HepG2 (cell line): Measurements from ENCODE around the gene SYNPO. TPM values are rescaled to one million over a fixed set of nuclear protein-coding genes. Genes with fewer than 3 reads are reported as not detected.
A peak's percentile ranks its signal among the peaks of the same experiment; 100 is the strongest.

Experiments
- DPF2 ChIP-seq: sonication (generic); formaldehyde crosslinking; IDR thresholded peaks from 2 replicates; pipeline ENCODE4 v1.4.0; 2020; ENCODE audit warnings: mild to moderate bottlenecking, low read depth, missing genetic modification reagents, borderline replicate concordance
- EP300 ChIP-seq, 3 experiments: sonication (generic) in 1 of 3; formaldehyde crosslinking in 1 of 3; IDR thresholded peaks; 2 replicates each; pipeline versions ENCODE4 v1.5.1 to v1.6.1; 2011 to 2020; ENCODE audit warnings: low read depth in 2 of 3, low read length in 2 of 3, borderline replicate concordance in 1 of 3, improper control_type of control experiment in 1 of 3, mild to moderate bottlenecking in 1 of 3, missing genetic modification reagents in 1 of 3, moderate library complexity in 1 of 3
- ESRRA ChIP-seq: sonication (generic); formaldehyde crosslinking; IDR thresholded peaks from 2 replicates; pipeline ENCODE4 v1.5.1; 2020; ENCODE audit warnings: mild to moderate bottlenecking, low read depth, missing genetic modification reagents
- HMG20A ChIP-seq: IDR thresholded peaks from 2 replicates; pipeline ENCODE4 v1.6.1; 2016; ENCODE audit warnings: borderline replicate concordance
- HOXA3 ChIP-seq: sonication (generic); formaldehyde crosslinking; IDR thresholded peaks from 2 replicates; pipeline ENCODE4 v1.5.0; 2020; ENCODE audit warnings: missing genetic modification reagents
- JUN ChIP-seq: sonication (generic); formaldehyde crosslinking; IDR thresholded peaks from 2 replicates; pipeline ENCODE4 v1.4.0; 2020; ENCODE audit warnings: mild to moderate bottlenecking, missing genetic modification reagents
- KLF16 ChIP-seq, 2 experiments: sonication (generic) in 1 of 2; formaldehyde crosslinking in 1 of 2; IDR thresholded peaks; 2 replicates each; pipeline versions ENCODE4 v1.6.1 to v1.8.0; 2016 to 2023; ENCODE audit warnings: missing genetic modification reagents in 2 of 2, missing compliant biosample characterization in 1 of 2
- MEIS1 ChIP-seq: sonication (generic); formaldehyde crosslinking; IDR thresholded peaks from 2 replicates; pipeline ENCODE4 v1.9.0; 2021; ENCODE audit warnings: mild to moderate bottlenecking, missing genetic modification reagents, moderate library complexity, borderline replicate concordance
- MTA1 ChIP-seq: sonication (generic); formaldehyde crosslinking; IDR thresholded peaks from 2 replicates; pipeline ENCODE4 v1.4.0; 2020; ENCODE audit warnings: missing genetic modification reagents, mild to moderate bottlenecking, borderline replicate concordance
- NR2F6 ChIP-seq, 2 experiments: IDR thresholded peaks; 2 replicates each; pipeline ENCODE4 v1.6.1; 2016; ENCODE audit warnings: antibody characterized with exemption in 1 of 2, mild to moderate bottlenecking in 1 of 2
- TBL1XR1 ChIP-seq: fragments of 150-350 bp; IDR thresholded peaks from 2 replicates; pipeline ENCODE4 v1.6.1; 2014; ENCODE audit warnings: borderline replicate concordance, low read length; ENCODE audit not compliant: partially characterized antibody
- TBX2 ChIP-seq: sonication (generic); formaldehyde crosslinking; IDR thresholded peaks from 2 replicates; pipeline ENCODE4 v1.5.0; 2020; ENCODE audit warnings: missing genetic modification reagents, mild to moderate bottlenecking, borderline replicate concordance
- THAP11 ChIP-seq: IDR thresholded peaks from 2 replicates; pipeline ENCODE4 v1.6.1; 2016; ENCODE audit warnings: missing biosample characterization, missing genetic modification reagents
- TP53 ChIP-seq: sonication (generic); formaldehyde crosslinking; conservative IDR thresholded peaks from 2 replicates; pipeline ENCODE4 v1.4.0; 2020; ENCODE audit warnings: missing genetic modification reagents
- ZKSCAN5 ChIP-seq: sonication (generic); formaldehyde crosslinking; IDR thresholded peaks from 2 replicates; pipeline ENCODE4 v1.5.1; 2020; ENCODE audit warnings: mild to moderate bottlenecking, missing genetic modification reagents
- ZMYM3 ChIP-seq: sonication (generic); formaldehyde crosslinking; IDR thresholded peaks from 2 replicates; pipeline ENCODE4 v1.5.1; 2020; ENCODE audit warnings: mild to moderate bottlenecking, missing genetic modification reagents
- ZMYM4 ChIP-seq: sonication (generic); formaldehyde crosslinking; IDR thresholded peaks from 2 replicates; pipeline ENCODE4 v1.8.1; 2023; ENCODE audit warnings: mild to moderate bottlenecking, missing genetic modification reagents
- ZNF12 ChIP-seq: sonication (generic); formaldehyde crosslinking; IDR thresholded peaks from 2 replicates; pipeline ENCODE4 v1.5.0; 2020; ENCODE audit warnings: missing genetic modification reagents
- ZNF446 ChIP-seq: sonication (generic); formaldehyde crosslinking; IDR thresholded peaks from 2 replicates; pipeline ENCODE4 v1.5.0; 2020; ENCODE audit warnings: mild to moderate bottlenecking, missing genetic modification reagents
- ZNF607 ChIP-seq: sonication (generic); formaldehyde crosslinking; IDR thresholded peaks from 2 replicates; pipeline ENCODE4 v1.5.1; 2020; ENCODE audit warnings: missing genetic modification reagents, mild to moderate bottlenecking, borderline replicate concordance
- ZNF749 ChIP-seq: sonication (generic); formaldehyde crosslinking; IDR thresholded peaks from 2 replicates; pipeline ENCODE4 v1.8.0; 2022; ENCODE audit warnings: mild to moderate bottlenecking, missing genetic modification reagents, moderate library complexity, borderline replicate concordance
- ZNF790 ChIP-seq: sonication (generic); formaldehyde crosslinking; IDR thresholded peaks from 2 replicates; pipeline ENCODE4 v1.8.0; 2022; ENCODE audit warnings: missing genetic modification reagents, mild to moderate bottlenecking, borderline replicate concordance
- polyA plus RNA-seq, 8 experiments: library from polyadenylated mRNA; depleted of rRNA in 3 of 8; stranded (reverse) in 7 of 8; unstranded in 1 of 8; fragments of >200 nt; fragmentation: Illumina TruSeq in 4 of 8; extraction: Trizol in 4 of 8; gene quantifications; 2 replicates each; pipeline versions ENCODE4 v1.2.1 to v1.2.3, GENCODE V29; 2011 to 2016; ENCODE audit warnings: low read depth in 4 of 8, missing spikeins in 1 of 8, mixed read lengths in 1 of 8; ENCODE audit not compliant: insufficient read depth in 1 of 8
- total RNA-seq, 5 experiments: library from RNA; depleted of rRNA; stranded (reverse); fragments of >200 nt; fragmentation: Illumina TruSeq; extraction: Trizol; gene quantifications; 2 replicates each; pipeline ENCODE4 v1.2.3, GENCODE V29; 2016; ENCODE audit warnings: low read depth in 1 of 5
- TF ChIP-seq, protein P1 (sequence below): sonication (generic); IDR thresholded peaks from 2 replicates; pipeline ENCODE4 v1.6.1; 2016; ENCODE audit warnings: low read depth, borderline replicate concordance
- TF ChIP-seq, protein P2 (sequence below): sonication (generic); formaldehyde crosslinking; IDR thresholded peaks from 2 replicates; pipeline ENCODE4 v1.5.0; 2020; ENCODE audit warnings: missing genetic modification reagents, mild to moderate bottlenecking, borderline replicate concordance
- TF ChIP-seq, protein P3 (sequence below): sonication (generic); formaldehyde crosslinking; IDR thresholded peaks from 2 replicates; pipeline ENCODE4 v1.5.0; 2020; ENCODE audit warnings: missing genetic modification reagents

Gene SYNPO
- total and polyA plus RNA-seq, 2 of the 13 experiments (the other 11 are each of a cell fraction or from before 2014, with no cell fraction given), result 0.09 to 0.30 TPM

GRCh38 chr5:150616024-150616470 is 24.4 kb upstream of the SYNPO start (continued):
- no peak for TF ChIP-seq TP53 (CRISPR knock-in tag)
- TF ChIP-seq TBL1XR1, result peak; percentile 15
- TF ChIP-seq ZMYM4 (CRISPR knock-in tag), result peak; percentile 59; the same call in 1 of the 2 replicates
- peak; percentile 77; the same call in 1 of the 2 replicates for TF ChIP-seq HMG20A (CRISPR knock-in tag)
- 0 out of 2 replicates have a peak, but pooled peaks have one; percentile 33 for TF ChIP-seq JUN (CRISPR knock-in tag)
- TF ChIP-seq KLF16 (CRISPR knock-in tag; IDR thresholded peaks at IDR 0.05), result no peak
- 0 out of 2 replicates have a peak, but pooled peaks have one; percentile 33 for TF ChIP-seq MEIS1
- TF ChIP-seq MTA1 (CRISPR knock-in tag), result peak; percentile 95; the same call in 1 of the 2 replicates
- TF ChIP-seq NR2F6 (IDR thresholded peaks at IDR 0.05), result peak; percentile 97
- peak; percentile 99 for TF ChIP-seq NR2F6 (CRISPR knock-in tag; IDR thresholded peaks at IDR 0.05)
- TF ChIP-seq, protein P1, sequence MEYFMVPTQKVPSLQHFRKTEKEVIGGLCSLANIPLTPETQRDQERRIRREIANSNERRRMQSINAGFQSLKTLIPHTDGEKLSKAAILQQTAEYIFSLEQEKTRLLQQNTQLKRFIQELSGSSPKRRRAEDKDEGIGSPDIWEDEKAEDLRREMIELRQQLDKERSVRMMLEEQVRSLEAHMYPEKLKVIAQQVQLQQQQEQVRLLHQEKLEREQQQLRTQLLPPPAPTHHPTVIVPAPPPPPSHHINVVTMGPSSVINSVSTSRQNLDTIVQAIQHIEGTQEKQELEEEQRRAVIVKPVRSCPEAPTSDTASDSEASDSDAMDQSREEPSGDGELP, result peak; percentile 41; the same call in 1 of the 2 replicates
- TF ChIP-seq ZNF790 (CRISPR knock-in tag), result no peak
- no peak; the same call in 1 of the 2 replicates for TF ChIP-seq ZNF12 (CRISPR knock-in tag)
- TF ChIP-seq, protein P2, sequence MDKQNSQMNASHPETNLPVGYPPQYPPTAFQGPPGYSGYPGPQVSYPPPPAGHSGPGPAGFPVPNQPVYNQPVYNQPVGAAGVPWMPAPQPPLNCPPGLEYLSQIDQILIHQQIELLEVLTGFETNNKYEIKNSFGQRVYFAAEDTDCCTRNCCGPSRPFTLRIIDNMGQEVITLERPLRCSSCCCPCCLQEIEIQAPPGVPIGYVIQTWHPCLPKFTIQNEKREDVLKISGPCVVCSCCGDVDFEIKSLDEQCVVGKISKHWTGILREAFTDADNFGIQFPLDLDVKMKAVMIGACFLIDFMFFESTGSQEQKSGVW (CRISPR knock-in tag), result no peak
- TF ChIP-seq HOXA3 (CRISPR knock-in tag), result peak; percentile 72
- peak; percentile 63 for TF ChIP-seq DPF2 (CRISPR knock-in tag)
- TF ChIP-seq, protein P3, sequence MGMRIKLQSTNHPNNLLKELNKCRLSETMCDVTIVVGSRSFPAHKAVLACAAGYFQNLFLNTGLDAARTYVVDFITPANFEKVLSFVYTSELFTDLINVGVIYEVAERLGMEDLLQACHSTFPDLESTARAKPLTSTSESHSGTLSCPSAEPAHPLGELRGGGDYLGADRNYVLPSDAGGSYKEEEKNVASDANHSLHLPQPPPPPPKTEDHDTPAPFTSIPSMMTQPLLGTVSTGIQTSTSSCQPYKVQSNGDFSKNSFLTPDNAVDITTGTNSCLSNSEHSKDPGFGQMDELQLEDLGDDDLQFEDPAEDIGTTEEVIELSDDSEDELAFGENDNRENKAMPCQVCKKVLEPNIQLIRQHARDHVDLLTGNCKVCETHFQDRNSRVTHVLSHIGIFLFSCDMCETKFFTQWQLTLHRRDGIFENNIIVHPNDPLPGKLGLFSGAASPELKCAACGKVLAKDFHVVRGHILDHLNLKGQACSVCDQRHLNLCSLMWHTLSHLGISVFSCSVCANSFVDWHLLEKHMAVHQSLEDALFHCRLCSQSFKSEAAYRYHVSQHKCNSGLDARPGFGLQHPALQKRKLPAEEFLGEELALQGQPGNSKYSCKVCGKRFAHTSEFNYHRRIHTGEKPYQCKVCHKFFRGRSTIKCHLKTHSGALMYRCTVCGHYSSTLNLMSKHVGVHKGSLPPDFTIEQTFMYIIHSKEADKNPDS, result no peak
- TF ChIP-seq ZNF749, result no peak
- TF ChIP-seq EP300 (IDR thresholded peaks at IDR 0.05; ENCODE audit: low read depth in 2 of 2, low read length in 2 of 2), result peak in 1 of 2 experiments; percentile 57; a peak in 2 of 4 replicates
- TF ChIP-seq EP300 (CRISPR knock-in tag; IDR thresholded peaks at IDR 0.05; ENCODE audit: borderline replicate concordance), result no peak
- no peak for TF ChIP-seq ZKSCAN5 (CRISPR knock-in tag)
- TF ChIP-seq TBX2 (CRISPR knock-in tag), result peak; percentile 65; the same call in 1 of the 2 replicates
- TF ChIP-seq ESRRA (CRISPR knock-in tag), result 0 out of 2 replicates have a peak, but pooled peaks have one; percentile 44
- TF ChIP-seq ZMYM3 (CRISPR knock-in tag), result peak; percentile 72; the same call in 1 of the 2 replicates
- TF ChIP-seq ZNF607 (CRISPR knock-in tag), result no peak
- TF ChIP-seq THAP11 (CRISPR knock-in tag), result 0 out of 2 replicates have a peak, but pooled peaks have one; percentile 27
- no peak for TF ChIP-seq ZNF446 (CRISPR knock-in tag)
